DMS53 treated with DMSO at 0.1 percent for 48 hours (cell line): ENCODE measurements around the gene SNRK.

Experiments
- DNase-seq: peaks from one replicate; lab custom pipeline; 2025; ENCODE audit not compliant: unreplicated experiment; lab: John Stamatoyannopoulos, UW

SNRK gene, protein sequence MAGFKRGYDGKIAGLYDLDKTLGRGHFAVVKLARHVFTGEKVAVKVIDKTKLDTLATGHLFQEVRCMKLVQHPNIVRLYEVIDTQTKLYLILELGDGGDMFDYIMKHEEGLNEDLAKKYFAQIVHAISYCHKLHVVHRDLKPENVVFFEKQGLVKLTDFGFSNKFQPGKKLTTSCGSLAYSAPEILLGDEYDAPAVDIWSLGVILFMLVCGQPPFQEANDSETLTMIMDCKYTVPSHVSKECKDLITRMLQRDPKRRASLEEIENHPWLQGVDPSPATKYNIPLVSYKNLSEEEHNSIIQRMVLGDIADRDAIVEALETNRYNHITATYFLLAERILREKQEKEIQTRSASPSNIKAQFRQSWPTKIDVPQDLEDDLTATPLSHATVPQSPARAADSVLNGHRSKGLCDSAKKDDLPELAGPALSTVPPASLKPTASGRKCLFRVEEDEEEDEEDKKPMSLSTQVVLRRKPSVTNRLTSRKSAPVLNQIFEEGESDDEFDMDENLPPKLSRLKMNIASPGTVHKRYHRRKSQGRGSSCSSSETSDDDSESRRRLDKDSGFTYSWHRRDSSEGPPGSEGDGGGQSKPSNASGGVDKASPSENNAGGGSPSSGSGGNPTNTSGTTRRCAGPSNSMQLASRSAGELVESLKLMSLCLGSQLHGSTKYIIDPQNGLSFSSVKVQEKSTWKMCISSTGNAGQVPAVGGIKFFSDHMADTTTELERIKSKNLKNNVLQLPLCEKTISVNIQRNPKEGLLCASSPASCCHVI

GRCh38 chr3:43286115-43286840 is at the start of gene SNRK:
Gene SNRK (plus strand): TSS chr3:43286540. CDS start chr3:43303204, 16,664 bp downstream.
- peak; percentile 1 for DNase-seq

DNA sequence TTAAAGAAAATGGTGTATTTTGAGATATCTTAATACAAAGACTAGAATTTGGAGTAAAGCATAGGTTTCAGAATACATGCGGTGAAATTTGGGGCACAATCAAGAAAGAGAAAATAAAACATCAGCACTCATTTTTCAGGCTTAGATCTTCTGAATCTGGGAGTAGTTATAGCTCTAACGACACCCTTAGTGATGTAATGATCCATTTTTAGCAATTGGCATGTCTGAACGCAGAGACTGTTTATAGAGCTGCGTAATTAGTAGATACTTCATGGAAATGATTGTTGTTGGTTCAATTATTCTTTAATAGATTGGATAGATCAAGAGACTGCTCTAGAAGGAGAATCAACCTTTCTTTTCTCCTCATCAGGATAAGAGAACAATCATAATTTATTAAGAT is 47.5 kb upstream of the SNRK start:
- no peak for DNase-seq

- no peak for DNase-seq
Observed at GRCh38 chr3:43239755-43240154, 46.6 kb upstream of the SNRK start.

- DNase-seq = no peak
Observed at GRCh38 chr3:43243590-43244587, 42.5 kb upstream of the SNRK start.

- DNase-seq = no peak
Observed at GRCh38 chr3:43244694-43245093, 41.6 kb upstream of the SNRK start.

- no peak for DNase-seq
Observed at GRCh38 chr3:43246976-43247375, 39.4 kb upstream of the SNRK start.

DNA sequence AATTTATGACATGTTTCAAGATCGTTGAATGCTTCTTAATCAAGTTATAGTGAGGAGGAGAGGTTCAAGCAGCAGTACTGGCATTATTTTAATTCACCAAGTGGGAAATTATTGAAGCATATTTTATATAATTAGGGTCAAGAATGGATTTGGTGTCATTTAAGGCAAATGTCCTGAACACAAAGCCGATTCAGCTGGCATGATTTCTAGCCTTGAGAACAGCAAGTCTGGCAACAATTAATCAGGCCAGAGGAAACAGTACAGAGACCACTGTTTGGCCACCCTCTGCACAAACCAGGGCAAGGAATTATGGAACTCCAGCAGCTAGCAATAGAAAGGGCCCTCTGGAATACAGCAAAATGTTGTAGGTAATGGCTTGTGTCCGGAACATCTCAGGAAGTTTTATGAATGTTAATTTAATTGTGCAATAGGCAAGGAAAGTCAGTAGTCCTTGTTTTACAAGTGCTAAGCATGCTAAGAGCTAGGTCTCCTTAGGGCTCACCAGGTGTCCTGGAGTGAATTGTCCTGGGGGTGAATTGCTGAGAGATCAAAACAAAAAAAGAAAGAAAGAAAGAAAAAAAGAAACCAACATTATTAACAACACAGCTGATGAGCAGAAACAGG is 38.7 kb upstream of the SNRK start:
- DNase-seq = no peak

DNA sequence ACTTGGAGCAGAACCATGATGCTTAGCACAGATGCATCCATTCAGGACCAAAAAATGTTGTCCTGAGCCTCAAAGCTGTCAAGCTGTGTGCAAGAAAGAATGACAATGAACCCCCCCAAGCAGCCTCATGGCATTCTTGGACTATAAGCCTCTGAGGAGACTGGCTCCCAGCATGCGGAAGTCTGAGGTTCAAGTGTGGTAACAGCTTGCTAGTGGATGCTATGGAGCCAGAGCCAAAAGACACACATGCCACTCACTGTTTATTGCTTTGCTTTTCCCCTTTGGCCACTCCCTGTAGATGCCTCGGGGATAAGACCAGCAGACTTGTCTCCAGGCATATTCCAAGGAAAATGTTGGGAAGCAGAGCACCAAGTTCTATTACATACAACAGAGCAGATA is 38.2 kb upstream of the SNRK start:
- no peak for DNase-seq

DNA sequence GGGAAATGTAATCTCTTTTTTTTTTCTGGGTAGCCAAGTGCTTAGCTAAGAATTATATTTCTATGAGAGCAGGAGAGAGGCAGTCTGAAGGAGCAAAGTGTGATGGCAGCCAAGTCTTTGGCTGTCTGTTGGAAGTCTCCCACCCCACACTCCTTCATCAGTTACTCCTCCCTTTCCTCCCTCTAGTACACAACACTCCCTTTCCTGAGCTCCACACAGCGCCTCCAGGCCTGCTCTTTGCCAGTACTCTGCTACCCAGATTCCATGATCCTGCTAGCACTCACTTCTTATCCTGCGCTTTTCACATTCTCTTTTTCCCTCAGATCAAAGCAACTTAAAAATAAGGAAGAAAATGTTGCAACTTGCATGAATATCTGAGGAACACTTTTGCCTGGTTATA is 37.4 kb upstream of the SNRK start:
- no peak for DNase-seq

GRCh38 chr3:43249405-43249804 is 36.9 kb upstream of the SNRK start:
- no peak for DNase-seq

- DNase-seq = no peak
Observed at GRCh38 chr3:43253294-43253693, 33.0 kb upstream of the SNRK start.

GRCh38 chr3:43254125-43254524 is 32.2 kb upstream of the SNRK start:
- DNase-seq = no peak

DNA sequence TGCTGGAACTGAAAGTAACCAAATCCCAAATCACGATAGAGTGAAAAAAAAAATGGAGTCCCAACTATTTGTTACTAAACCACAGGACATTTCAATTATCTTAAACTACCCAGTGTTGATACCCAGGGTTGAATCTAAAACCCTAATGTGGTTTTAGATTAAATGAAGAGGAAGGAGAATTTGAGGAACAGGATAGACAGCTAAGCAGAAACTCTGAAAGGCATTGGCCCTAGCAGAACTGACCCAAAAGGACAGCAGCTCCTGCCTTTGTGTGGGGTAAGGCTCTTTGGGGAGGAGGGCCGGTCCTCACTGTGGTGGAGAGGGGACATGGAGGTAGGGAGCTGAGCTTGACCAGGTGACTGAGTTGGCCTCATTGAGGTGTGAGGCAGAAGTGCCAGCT is 30.7 kb upstream of the SNRK start:
- no peak for DNase-seq

GRCh38 chr3:43256714-43257461 is 29.5 kb upstream of the SNRK start:
- DNase-seq = no peak

- DNase-seq = no peak
Observed at GRCh38 chr3:43257850-43258249, 28.5 kb upstream of the SNRK start.

DNA sequence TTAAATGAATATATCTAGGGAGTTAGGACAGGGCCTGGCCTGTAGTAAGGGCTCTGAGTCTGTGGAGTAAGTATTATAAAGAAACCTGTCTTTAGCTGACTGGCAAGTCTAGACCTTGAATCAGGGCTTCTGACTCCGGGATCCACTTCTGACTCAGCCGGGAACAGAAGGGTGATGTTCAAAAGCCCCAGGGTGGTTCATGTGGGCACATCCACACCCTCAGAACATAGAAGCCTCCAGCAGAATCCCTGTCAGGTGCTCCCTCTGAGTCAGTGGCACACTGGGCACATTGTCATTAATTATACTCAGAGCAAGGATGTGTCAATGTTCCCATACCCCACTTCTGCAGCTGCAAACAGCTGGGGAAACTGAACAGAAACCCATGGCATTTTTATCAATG is 26.7 kb upstream of the SNRK start:
- no peak for DNase-seq

DNA sequence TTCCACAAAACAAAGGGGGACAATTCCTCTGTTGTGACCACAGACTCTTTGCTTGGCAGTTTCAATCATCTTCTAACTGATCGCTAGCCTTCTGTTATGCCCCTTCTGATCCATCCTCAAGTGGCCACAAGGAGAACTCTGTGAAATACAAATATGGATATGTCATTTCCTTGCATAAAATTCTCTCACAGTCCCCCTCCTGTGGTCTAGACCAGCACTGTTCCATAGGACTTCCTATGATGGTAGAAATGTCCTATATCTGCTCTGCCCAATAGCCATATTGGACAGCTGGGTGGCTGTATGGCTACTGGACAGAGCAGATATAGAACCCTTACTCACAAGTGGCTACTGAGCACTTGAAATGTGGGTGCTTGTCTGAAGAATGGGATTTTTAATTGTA is 25.9 kb upstream of the SNRK start:
- no peak for DNase-seq

DNA sequence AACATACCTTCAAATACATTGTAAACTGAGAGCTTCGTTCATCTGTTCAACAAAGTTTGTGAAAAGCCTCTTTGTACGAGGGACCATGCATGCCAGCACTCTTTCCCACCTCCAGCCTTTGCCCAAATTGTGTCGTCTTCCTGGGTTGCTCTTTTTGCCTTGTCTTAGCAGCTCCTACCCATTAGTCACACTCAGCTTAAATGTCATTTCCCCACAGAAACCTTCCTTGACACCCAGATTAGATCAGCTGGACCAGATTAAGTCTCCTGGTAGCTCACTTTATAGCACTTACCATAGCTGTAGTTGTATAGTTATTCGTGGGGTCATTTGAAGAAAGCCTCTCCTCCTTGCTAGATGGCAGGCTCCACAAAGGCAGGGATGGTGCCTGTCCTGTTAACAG is 24.1 kb upstream of the SNRK start:
- no peak for DNase-seq

GRCh38 chr3:43266451-43266850 is 19.9 kb upstream of the SNRK start:
- DNase-seq = no peak
